SK-N-SH (cell line): ENCODE measurements around the gene FEM1C.

Source experiments
- ELF1 ChIP-seq: IDR thresholded peaks from 2 replicates; pipeline ENCODE4 v1.4.0; 2012
- EP300 ChIP-seq, 2 experiments: IDR thresholded peaks; 2 replicates each; pipeline versions ENCODE4 v1.4.0 to v1.6.1; 2012; ENCODE audit warnings: borderline replicate concordance in 1 of 2, low read depth in 1 of 2, low read length in 1 of 2
- FOXM1 ChIP-seq: IDR thresholded peaks from 2 replicates; pipeline ENCODE4 v1.4.0; 2012; ENCODE audit warnings: low read depth, mild to moderate bottlenecking
- JUND ChIP-seq: IDR thresholded peaks from 2 replicates; pipeline ENCODE4 v1.4.0; 2012
- POLR2AphosphoS5 ChIP-seq: IDR thresholded peaks from 2 replicates; pipeline ENCODE4 v1.6.1; 2012; ENCODE audit warnings: low read depth, low read length
- RAD21 ChIP-seq: IDR thresholded peaks from 2 replicates; pipeline ENCODE4 v1.6.1; 2012; ENCODE audit warnings: mild to moderate bottlenecking, low read length
- SIN3A ChIP-seq: IDR thresholded peaks from 2 replicates; pipeline ENCODE4 v1.6.1; 2012; ENCODE audit warnings: low read depth, mild to moderate bottlenecking, low read length, moderate library complexity, borderline replicate concordance
- SMC3 ChIP-seq: IDR thresholded peaks from 2 replicates; pipeline ENCODE4 v1.6.1; 2012; ENCODE audit warnings: low read depth, low read length, improper control_type of control experiment
- YY1 ChIP-seq: IDR thresholded peaks from 2 replicates; pipeline ENCODE4 v1.4.0; 2012; ENCODE audit warnings: low read depth, mild to moderate bottlenecking
- TF ChIP-seq, protein P1 (sequence below): fragments of 200-600 bp; sonication (generic); IDR thresholded peaks from 2 replicates; pipeline ENCODE4 v1.6.1; 2017; ENCODE audit warnings: antibody characterized with exemption, mild to moderate bottlenecking, moderate library complexity

GRCh38 chr5:115501464-115502210 lies 42.9 kb downstream of the FEM1C start:
- TF ChIP-seq FOXM1: no peak
- TF ChIP-seq SMC3: no peak
- no peak for TF ChIP-seq POLR2AphosphoS5
- TF ChIP-seq EP300 (IDR thresholded peaks at IDR 0.05; ENCODE audit: borderline replicate concordance in 1 of 2, low read depth in 1 of 2, low read length in 1 of 2): no peak
- no peak for TF ChIP-seq SIN3A
- TF ChIP-seq YY1: no peak
- TF ChIP-seq ELF1: no peak
- TF ChIP-seq RAD21: no peak
- no peak for TF ChIP-seq JUND
- TF ChIP-seq, protein P1, sequence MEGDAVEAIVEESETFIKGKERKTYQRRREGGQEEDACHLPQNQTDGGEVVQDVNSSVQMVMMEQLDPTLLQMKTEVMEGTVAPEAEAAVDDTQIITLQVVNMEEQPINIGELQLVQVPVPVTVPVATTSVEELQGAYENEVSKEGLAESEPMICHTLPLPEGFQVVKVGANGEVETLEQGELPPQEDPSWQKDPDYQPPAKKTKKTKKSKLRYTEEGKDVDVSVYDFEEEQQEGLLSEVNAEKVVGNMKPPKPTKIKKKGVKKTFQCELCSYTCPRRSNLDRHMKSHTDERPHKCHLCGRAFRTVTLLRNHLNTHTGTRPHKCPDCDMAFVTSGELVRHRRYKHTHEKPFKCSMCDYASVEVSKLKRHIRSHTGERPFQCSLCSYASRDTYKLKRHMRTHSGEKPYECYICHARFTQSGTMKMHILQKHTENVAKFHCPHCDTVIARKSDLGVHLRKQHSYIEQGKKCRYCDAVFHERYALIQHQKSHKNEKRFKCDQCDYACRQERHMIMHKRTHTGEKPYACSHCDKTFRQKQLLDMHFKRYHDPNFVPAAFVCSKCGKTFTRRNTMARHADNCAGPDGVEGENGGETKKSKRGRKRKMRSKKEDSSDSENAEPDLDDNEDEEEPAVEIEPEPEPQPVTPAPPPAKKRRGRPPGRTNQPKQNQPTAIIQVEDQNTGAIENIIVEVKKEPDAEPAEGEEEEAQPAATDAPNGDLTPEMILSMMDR: no peak
